ENCODE results near the gene ZIC5. TPM values are rescaled to one million over a fixed set of nuclear protein-coding genes. Genes with fewer than 3 reads are reported as not detected.

ZIC5 gene
- total RNA-seq, 1 donor from 2014 or later, result not detected

DNA sequence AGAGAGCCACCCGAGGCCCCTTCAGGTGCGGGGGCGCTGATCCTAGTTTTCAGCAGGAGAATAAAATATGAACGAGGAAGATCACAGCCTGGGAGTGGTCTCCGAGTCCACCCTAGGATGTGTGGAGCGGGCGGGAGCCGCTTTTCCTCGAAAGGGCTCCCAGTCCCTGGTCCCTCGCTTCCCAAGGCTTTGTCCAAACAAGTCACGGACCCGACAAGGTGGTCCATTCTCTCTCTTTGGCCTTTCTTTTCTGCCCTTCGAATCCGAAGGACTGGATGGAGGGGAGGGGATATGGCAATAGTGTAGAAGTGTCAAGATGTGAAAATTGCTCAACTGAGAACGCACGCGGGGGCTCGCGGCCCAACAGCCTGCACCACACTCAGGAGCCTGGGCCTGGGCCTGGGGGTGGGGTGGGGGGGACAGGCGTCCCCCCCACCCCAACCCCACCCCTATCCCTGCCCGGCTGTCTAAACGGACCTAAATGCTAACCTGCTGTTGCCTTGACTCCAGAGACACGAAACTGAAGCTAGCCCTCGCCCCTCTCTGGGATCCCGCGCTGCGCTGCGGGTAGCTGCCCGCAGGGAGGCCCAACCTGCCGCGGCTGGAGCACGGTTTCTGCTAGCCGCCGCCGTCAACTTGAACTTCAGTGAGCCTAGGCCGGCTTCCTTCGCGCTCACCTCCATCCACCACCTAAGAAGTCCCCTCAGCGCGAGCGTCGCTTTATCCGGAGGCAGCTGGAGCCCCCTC is 17.1 kb upstream of the ZIC5 start:
- intact Hi-C loops (cut with micrococcal nuclease), result no loop called here
- ATAC-seq (no peak), DNase-seq (no peak)

DNA sequence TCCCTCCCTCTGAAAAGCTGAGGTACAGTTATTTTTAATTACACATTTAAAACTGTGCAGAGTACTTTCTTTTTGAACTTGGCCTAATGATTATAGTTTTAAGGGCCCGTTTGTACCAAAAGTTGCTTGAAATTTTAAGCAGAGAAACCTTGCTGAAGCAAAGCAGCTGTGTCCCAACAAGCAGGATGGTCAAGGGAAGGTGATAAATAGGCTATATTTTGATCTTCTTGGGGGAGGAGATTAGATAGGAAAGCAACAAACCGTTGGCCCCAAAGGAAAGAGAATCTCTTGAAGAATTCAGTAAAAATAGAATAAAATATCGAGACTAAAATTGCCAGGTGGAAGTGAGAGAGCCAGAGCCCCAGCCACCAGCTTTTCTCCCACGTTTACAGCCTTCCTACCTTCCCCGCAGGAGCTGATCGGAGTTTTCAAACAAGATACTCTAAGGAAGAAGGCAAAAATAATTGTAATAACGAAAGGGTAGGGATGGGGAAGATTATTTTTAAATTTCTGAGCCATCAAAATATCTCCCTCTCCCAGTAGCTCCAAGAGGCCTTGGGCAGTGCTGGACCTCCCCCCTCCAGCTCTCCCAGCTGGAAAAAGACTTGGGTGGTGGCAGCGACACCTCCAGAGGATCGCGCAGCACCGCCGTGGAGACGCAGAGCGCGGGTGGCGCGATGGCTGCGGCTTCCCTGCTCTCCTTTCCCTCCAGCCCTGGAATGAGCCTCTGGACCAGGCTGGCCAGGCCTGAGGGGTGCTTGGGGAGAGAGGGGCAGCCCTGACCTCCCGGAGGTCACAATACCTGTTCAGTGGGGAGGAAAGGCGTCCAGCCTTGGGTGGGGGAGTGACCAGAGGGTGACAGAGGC is 15.8 kb upstream of the ZIC5 start:
- intact Hi-C loops (cut with micrococcal nuclease), result no loop called here
- ATAC-seq (no peak), DNase-seq (no peak)

DNA sequence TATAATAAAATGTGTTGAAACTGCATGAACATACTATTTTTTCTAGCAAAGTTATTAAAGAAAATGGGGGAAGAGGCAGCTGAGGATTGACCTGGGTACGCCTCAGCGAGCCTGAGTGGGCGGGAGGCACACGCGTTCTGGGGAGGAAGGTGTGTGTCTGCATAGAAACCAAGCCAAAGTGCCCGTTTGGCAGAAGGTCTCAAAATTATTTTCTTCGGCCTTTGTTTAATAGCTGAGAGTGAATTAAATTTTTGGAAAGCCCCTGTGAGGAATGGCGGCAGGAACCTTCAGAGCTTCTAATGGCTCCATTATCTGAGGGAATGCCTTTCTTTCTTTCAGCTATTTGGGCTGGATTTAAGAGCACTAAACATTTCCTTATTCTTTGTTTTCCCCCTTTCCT is 15.2 kb upstream of the ZIC5 start:
- no peak for DNase-seq
- intact Hi-C loops (cut with micrococcal nuclease), result no loop called here
- no peak for ATAC-seq

DNA sequence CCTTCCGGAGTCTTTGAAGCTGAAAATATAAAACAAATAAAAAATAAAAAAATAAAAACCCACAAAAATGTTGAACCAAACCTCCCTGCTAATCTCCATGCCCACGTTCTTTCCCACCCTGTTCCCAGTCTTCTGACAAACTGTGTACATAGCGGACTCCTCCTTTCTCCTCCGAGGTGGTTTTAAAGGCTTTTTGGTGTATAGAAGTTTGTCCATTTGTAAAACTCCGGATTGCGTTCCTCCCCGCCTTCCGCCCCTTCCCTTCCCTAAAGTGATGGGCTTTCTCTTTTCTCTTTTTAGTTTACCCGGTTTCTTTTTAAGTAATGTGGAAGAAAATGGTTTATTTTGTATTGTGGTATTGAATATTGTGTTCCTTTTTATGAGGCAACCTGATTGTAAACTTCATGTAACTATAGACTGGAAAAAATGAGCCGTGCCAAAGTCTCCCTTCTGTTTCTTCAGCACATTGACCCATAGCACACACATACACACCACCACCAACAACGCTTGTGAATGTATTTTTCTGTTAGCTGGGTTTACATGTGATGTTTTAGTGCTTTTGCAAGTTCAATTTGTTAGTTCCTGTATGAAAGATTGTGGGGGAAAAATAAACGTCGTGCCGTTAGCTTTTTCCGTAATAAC is 14.4 kb upstream of the ZIC5 start:
- ATAC-seq (no peak), DNase-seq (no peak)
- intact Hi-C loops (cut with micrococcal nuclease), result no loop called here

DNA sequence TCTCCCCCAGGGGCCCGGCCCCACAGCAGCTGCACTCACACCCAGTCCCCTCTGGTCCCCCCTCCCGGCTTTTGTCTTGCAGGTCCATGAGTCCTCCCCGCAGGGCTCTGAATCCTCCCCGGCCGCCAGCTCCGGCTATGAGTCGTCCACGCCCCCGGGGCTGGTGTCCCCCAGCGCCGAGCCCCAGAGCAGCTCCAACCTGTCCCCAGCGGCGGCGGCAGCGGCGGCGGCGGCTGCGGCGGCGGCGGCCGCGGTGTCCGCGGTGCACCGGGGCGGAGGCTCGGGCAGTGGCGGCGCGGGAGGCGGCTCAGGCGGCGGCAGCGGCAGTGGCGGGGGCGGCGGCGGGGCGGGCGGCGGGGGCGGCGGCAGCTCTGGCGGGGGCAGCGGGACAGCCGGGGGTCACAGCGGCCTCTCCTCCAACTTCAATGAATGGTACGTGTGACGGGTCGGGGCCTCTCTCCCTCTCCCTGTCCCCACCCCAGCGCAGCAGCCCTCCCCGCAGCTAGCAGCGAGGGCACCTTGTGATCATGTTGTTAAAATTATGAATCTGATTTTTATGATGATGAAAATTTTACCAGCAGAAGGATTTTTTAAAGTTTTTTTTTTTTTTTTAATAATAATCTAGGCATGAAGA is 13.8 kb upstream of the ZIC5 start:
- ATAC-seq (no peak), DNase-seq (no peak)
- intact Hi-C loops (cut with micrococcal nuclease), result no loop called here

DNA sequence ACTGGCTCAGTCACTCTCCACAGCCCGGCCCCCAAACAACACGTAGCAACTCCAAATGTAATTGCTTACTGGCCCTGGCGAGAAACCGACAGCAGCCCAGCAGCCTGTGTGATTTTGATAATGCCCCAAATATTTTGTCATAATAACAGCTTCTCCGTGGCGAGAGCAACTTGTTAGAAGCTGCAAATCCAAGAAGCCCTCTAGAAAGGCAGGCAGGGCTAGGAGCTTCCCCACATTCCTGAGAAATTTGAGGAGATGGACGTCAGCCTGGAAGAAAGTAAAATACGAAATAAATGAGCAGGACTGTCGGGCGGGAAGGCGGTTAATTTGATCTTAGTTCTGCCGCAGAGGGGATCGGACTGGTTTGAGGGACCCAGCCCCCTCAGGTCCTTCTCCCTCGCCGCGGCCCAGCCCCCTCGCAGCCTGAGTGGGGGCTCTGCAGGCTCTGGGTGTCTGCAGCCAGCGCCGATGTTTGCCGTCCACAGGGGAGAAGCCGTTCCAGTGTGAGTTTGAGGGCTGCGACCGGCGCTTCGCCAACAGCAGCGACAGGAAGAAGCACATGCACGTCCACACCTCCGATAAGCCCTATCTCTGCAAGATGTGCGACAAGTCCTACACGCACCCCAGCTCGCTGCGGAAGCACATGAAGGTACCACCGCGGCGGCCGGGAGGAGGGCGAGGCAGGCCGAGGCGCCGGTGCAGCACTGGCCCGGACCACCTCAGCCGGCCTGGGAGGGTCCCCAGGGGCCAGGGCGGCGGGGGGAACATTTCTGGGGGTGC is 13.1 kb upstream of the ZIC5 start:
- DNase-seq (no peak), ATAC-seq (no peak)
- intact Hi-C loops (cut with micrococcal nuclease), result no loop called here

DNA sequence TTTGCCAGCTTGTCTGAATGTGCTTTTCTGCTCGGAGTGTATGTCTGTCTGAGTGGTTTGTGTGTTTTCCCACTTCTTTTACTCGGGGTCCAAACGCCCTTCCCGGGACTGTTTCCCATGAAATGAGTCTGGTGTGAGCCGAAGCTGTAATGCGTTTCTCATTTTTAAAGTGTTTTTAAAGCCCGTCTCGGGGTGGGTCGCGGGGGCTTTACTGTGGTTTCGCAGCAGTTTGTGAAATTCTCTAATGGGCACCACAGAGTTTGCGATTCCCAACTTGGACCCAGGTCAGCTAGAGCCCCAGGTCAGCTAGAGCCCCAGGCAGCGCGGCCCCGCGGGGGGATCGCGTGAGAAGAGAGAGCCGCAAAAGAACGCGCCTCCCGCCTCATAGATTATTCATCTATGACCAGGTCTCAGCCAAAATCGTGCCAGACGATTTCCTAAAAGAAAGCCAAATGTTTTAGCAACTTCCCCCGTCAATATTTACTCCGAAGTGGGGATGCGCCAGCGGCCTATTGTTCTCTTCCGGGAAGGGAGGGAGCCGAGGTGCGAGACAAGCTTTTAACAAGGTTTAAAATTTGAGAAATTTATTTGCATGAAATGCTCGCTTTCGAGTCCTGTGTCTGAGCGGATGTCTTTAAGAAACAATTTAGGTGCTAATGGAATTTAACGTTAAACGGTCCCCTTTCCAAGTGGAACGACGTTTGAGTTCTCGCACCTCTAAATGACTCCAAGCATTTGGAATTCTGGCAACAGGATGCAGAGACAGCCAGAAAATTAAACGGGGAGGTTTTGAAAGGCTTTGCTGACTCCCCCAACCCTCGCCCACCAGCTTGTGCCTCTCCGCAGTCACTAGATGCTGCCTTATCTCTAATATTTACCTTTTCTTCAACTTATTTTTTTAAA is 12.2 kb upstream of the ZIC5 start:
- intact Hi-C loops (cut with micrococcal nuclease), result no loop called here
- no peak for ATAC-seq
- DNase-seq, result no peak

DNA sequence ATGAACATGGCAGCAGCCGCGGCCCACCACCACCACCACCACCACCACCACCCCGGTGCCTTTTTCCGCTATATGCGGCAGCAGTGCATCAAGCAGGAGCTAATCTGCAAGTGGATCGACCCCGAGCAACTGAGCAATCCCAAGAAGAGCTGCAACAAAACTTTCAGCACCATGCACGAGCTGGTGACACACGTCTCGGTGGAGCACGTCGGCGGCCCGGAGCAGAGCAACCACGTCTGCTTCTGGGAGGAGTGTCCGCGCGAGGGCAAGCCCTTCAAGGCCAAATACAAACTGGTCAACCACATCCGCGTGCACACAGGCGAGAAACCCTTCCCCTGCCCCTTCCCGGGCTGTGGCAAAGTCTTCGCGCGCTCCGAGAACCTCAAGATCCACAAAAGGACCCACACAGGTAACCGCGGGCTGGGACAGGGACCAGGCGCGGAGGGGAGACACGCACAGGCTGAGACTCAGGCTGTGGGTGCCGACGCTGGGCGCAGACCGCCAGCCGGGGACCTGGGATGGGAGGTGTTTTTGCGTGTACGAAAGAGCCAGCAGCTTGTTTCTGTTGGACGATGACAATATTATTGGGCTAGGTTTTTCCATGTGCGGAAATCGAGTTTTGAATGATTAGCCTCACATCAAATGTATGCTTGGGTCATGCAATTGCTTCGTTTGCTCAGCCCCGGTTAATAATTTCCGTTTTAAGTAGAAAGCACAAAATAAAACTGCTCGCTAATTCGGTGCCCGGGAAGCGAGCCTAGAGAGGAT is 11.3 kb upstream of the ZIC5 start:
- no peak for DNase-seq
- ATAC-seq, result no peak
- intact Hi-C loops (cut with micrococcal nuclease), result no loop called here

DNA sequence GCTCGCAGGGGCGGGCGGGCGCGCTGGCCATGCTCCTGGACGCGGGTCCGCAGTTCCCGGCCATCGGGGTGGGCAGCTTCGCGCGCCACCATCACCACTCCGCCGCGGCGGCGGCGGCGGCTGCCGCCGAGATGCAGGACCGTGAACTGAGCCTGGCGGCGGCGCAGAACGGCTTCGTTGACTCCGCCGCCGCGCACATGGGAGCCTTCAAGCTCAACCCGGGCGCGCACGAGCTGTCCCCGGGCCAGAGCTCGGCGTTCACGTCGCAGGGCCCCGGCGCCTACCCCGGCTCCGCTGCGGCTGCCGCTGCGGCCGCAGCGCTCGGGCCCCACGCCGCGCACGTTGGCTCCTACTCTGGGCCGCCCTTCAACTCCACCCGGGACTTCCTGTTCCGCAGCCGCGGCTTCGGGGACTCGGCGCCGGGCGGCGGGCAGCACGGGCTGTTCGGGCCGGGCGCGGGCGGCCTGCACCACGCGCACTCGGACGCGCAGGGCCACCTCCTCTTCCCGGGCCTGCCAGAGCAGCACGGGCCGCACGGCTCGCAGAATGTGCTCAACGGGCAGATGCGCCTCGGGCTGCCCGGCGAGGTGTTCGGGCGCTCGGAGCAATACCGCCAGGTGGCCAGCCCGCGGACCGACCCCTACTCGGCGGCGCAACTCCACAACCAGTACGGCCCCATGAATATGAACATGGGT is 10.6 kb upstream of the ZIC5 start:
- intact Hi-C loops (cut with micrococcal nuclease), result no loop called here
- no peak for ATAC-seq
- no peak for DNase-seq

DNA sequence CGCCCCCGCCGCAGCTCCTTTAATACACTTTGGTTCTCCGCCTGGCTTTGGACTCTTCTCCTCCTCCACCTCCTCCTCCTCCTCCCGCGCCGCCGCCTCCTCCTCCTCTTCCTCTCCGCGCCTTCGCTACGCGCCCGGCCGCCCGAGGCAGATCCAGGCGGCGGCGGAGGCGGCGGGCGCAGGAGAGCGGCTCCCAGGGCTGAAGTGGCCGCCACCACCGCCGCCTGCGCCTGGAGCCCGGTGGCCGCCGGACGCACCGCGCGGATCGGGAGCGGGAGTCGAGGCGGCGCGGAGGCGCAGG is 10.1 kb upstream of the ZIC5 start, which contains the start of gene ZIC2:
Gene ZIC2 (plus strand): TSS at position 50 of the 301 bp plus-strand sequence. CDS start 281 bp downstream, outside the sequence.
- DNase-seq, result no peak
- intact Hi-C loops (cut with micrococcal nuclease), result no loop called here
- ATAC-seq, result no peak

DNA sequence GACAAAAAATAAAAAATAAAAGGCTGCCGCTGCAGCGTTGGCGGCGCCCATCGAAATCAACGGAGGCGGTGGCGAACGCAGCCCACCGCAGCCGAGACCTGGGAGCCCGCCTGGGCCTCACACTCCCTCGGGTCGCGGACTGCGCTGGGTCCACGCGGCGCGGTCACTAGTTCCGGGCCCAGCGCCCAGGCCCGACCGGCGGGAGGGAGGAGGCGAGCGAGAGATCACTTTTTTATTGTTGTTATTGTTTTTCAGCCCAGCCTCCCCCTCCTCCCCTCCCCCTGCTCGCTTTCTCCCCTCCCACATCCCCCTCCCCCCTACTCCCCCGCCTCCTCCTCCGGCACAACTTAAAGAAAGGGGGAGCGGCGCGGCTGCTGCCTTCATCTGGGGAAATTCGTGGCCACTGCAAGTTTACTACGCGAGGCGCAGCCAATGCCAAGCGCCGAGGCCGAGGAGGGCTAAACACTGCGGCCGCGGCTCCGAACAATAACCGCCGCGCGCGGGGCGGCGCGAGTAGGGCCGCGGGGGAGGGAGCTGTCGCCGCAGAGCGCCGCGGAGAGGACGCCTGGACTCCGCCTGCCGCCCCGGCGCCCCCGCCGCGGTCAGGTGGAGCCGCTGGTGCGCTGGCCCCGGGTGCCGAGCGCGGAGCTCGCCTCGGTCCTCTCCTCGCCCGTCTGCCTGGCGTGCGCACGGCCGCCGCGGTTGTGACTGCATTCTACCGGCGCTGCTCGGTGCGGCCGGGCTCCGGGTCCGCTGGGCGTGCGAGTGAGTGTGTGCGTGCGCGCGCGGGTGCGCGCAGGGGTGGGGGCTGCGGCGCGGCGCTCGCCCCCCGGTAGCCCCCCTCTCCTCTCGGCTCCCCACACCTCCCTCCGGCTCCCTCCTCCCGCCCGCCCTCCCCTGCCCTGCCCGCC is 9.5 kb upstream of the ZIC5 start:
- DNase-seq (no peak), ATAC-seq (peak; percentile 40)
- intact Hi-C loops (cut with micrococcal nuclease), result no loop called here

DNA sequence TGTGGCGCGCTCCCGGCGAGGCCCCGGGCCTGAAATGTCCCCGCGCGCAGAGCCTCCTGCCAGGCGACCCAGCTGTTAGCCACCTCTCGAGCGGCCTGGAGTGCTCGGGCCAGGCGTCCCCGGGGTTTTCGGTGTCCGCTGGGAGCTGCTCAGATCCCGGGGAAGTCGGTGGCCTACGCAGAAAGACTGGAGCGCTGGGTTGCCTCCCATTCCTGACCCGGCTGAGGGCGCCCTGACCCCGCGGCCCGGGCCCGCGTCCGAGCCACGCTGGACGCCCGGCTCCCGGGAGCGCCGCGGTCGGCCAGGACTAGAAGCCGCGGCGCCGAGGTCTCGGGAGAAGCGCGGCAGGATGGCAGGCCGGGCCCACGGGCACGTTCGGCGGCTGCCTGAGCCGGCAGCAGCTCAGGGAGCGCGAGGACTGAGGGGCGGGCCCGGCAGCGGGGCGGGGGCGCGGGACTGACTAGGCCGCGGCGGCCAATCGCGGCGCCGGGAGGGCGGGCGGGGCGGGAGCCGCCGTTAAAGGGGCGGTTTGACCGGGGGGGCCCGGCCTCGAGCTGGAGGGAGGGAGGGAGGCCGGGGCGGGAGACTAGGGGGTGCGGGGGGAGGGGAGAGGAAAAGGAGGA is 8.7 kb upstream of the ZIC5 start:
- intact Hi-C loops (cut with micrococcal nuclease), result no loop called here
- DNase-seq (peak; percentile 79), ATAC-seq (peak; percentile 96)

DNA sequence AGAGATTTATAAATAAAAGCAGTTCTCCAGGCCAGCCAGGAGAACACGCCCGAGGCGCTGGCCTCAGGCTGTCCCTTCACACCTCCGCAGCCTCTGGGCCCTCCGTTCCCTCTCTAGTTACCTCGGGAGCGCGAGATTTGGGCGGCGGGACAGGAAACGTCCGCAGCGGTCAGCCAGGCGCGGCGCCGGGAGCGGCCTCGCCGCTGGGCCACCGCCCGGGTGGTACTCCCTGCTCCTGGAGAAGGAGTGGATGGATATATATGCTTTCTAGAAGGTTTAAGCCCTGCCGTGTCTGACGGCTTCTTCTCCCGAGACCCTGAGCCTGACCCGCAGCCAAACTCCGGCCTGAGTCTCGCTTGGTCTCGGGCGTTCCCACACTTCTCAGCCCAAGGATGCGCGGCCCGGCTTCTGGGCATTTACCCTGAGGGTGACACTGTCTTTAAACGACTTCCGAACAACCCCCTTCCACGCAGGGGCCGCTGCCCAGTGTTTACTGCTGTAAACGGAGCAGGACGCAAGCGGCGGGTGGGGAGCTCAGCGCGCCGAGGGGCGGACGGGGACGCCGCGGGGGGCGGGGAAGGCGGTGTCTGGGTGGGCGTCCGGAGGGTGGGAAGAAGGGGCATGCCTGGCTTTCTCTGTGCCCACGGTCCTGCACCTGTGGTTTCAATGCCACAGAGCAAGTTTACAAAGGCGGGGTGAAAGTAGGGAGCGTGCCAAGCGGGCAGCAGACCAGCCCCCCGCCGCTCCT is 8.1 kb upstream of the ZIC5 start:
- DNase-seq (peak; percentile 24), ATAC-seq (no peak)
- intact Hi-C loops (cut with micrococcal nuclease), result no loop called here

DNA sequence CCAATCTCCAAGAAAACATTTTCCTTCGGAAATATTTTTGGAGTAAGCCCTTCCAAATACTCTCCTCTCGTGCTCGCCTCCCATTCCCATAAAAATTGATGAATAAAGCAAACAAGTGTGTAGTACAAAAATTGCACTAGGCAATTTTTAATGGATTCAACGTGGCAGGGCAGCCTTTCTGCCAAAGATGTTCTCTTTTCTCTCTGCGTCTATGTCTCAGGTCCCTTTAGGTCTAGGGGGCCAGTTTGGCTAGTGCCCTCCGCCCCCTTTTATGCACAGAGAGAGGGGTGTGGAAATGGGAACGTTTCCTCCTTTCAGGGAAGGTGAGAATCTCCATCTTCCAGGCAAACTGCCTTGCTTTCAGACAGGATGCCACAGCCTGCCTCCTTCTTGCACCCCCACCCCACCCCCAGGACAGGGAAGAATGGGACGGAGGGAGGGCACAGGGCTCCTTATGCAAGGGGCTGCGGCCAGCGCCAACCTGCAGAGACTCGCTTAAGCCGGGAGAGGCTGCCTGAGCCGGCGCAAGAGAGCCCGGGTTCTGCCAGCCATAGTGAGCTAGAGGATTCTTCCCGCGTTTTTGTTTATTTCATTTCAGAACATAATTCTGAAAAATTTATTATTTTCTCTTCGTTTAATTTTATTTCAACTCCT is 7.4 kb upstream of the ZIC5 start:
- DNase-seq (no peak), ATAC-seq (no peak)
- intact Hi-C loops (cut with micrococcal nuclease), result no loop called here

All from left ventricle myocardium superior (tissue), 1 donor.